ENCODE results near the gene MEGF6. TPM values are rescaled to one million over a fixed set of nuclear protein-coding genes. Genes with fewer than 3 reads are reported as not detected.

The MEGF6 gene
- total RNA-seq, 2 donors from 2014 or later, result 67.3 to 82.5 TPM

DNA sequence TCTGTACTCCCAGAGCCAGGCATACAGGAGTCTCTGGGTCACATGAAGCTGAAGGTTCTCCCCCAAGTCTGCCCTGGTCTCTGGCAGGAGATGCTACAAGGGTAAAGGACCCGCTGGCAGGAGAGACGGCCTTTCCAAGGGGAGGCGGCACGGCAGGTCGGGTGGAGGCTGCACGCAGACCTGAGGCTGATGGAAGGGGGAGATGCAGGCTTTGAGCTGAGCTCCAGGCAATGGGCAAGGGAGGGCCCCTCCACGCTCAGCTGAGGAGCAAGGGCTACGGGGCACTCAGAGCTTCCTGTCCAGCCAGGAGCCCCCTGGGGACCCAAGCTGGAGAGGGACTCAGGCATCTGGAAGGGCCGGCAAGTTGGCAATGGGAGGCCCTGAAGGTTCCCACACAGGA is 50.3 kb downstream of the MEGF6 start:
- no peak overlapping the region for H3K27ac ChIP-seq
- intact Hi-C loops (cut with DNase I), result no loop called here
- no peak overlapping the region for H3K4me3 ChIP-seq
- H3K36me3 ChIP-seq, result no peaks in the 10 kb centered on the region
- H3K9me3 ChIP-seq, result no peaks in the 10 kb centered on the region
- DNase-seq (ENCODE audit: low spot score), result no peak
- H3K4me1 ChIP-seq (replicated peaks), result no peaks in the 10 kb centered on the region
- TF ChIP-seq POLR2AphosphoS5 (IDR thresholded peaks at IDR 0.05), result no peak
- TF ChIP-seq, protein P1, sequence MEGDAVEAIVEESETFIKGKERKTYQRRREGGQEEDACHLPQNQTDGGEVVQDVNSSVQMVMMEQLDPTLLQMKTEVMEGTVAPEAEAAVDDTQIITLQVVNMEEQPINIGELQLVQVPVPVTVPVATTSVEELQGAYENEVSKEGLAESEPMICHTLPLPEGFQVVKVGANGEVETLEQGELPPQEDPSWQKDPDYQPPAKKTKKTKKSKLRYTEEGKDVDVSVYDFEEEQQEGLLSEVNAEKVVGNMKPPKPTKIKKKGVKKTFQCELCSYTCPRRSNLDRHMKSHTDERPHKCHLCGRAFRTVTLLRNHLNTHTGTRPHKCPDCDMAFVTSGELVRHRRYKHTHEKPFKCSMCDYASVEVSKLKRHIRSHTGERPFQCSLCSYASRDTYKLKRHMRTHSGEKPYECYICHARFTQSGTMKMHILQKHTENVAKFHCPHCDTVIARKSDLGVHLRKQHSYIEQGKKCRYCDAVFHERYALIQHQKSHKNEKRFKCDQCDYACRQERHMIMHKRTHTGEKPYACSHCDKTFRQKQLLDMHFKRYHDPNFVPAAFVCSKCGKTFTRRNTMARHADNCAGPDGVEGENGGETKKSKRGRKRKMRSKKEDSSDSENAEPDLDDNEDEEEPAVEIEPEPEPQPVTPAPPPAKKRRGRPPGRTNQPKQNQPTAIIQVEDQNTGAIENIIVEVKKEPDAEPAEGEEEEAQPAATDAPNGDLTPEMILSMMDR (IDR thresholded peaks at IDR 0.05), result no peak
- no peak for TF ChIP-seq POLR2A (IDR thresholded peaks at IDR 0.05)
- 84% methylated on average over 9 of the region's 9 CpGs for WGBS
- no peaks in the 10 kb centered on the region for H3K27me3 ChIP-seq (replicated peaks; ENCODE audit: insufficient read depth)

- no peaks in the 10 kb centered on the region for H3K9me3 ChIP-seq
- no peaks in the 10 kb centered on the region for H3K4me1 ChIP-seq (replicated peaks)
- no peaks in the 10 kb centered on the region for H3K27me3 ChIP-seq (replicated peaks; ENCODE audit: insufficient read depth)
- no peak overlapping the region for H3K4me3 ChIP-seq
- no peak for DNase-seq (ENCODE audit: low spot score)
- no peak overlapping the region for H3K27ac ChIP-seq
- WGBS, result 69% methylated on average over 13 of the region's 17 CpGs
- H3K36me3 ChIP-seq, result no peaks in the 10 kb centered on the region
- TF ChIP-seq POLR2AphosphoS5 (IDR thresholded peaks at IDR 0.05) (no peak), POLR2A (IDR thresholded peaks at IDR 0.05) (no peak)
- TF ChIP-seq, protein P1 (IDR thresholded peaks at IDR 0.05), result no peak
- intact Hi-C loops (cut with DNase I), result no loop called here
Measured at GRCh38 chr1:3560251-3560871, 50.9 kb downstream of the MEGF6 start.

DNA sequence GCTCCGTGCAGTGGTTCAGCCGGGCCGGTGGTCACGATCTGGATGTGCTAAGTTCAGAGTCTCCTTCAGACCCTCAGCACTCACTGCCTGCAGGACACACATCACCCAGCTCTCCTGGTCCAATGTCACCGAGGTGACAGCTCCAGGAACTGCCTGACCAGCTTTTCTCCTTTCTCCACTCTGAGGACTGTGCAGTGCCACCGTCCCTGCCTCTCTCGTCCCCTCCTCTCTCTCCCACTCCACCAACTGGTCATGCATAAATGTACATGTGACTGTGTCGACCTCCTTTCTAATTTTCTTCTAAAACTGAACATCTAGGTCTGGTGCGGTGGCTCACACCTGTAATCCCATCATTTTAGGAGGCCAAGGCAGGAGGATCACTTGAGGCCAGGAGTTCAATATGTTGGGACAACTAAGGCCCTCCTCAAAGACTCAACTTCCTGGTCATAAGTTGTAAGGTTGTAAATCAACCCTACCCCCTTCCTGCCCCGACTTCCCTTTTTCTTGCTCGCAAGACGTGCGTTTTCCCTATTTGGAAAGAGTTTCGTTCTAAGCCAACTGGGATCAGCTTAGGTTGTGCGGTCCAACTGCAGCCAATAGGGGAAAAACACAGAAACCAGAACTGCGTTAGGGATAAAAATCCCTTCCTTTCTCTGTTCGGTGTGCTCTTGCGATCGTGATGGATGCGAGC is 53.1 kb downstream of the MEGF6 start:
- no peak for DNase-seq (ENCODE audit: low spot score)
- TF ChIP-seq, protein P1 (IDR thresholded peaks at IDR 0.05), result no peak
- no peak for TF ChIP-seq POLR2AphosphoS5 (IDR thresholded peaks at IDR 0.05)
- no peak for TF ChIP-seq POLR2A (IDR thresholded peaks at IDR 0.05)
- no peak overlapping the region for H3K27ac ChIP-seq
- H3K4me1 ChIP-seq (replicated peaks), result peaks cover 1% of the 10 kb centered on the region
- no peaks in the 10 kb centered on the region for H3K36me3 ChIP-seq
- intact Hi-C loops (cut with DNase I), result no loop called here
- no peaks in the 10 kb centered on the region for H3K27me3 ChIP-seq (replicated peaks; ENCODE audit: insufficient read depth)
- H3K9me3 ChIP-seq, result no peaks in the 10 kb centered on the region
- no peak overlapping the region for H3K4me3 ChIP-seq
- 90% methylated on average over 20 of the region's 20 CpGs for WGBS

DNA sequence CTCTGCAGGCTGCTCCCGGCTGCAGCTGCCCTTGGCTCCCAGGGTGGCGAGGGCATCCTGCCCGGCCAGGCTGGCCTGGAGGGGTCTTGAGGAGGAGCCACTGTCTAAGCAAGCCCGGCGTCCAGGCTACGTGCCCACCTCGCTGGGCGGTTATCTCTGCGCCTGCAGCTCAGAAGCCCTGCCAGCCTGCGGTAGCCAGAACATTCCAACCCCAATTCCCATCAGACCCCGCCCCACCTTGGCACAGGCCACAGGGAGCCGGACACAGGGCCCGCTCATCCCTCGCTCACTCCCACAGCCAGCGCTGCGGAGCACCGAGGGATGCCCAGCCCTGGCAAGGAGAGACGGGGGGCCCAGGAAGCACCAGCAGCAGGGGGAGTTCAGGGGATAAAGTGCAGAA is 53.9 kb downstream of the MEGF6 start:
- Histone ChIP-seq H3K36me3 (no peaks in the 10 kb centered on the region), H3K27ac (no peak overlapping the region), H3K9me3 (no peaks in the 10 kb centered on the region), H3K27me3 (replicated peaks; ENCODE audit: insufficient read depth) (no peaks in the 10 kb centered on the region), H3K4me3 (no peak overlapping the region), H3K4me1 (replicated peaks) (peaks cover 8% of the 10 kb centered on the region)
- intact Hi-C loops (cut with DNase I), result no loop called here
- 64% methylated on average over 11 of the region's 18 CpGs for WGBS
- TF ChIP-seq, protein P1 (IDR thresholded peaks at IDR 0.05), result no peak
- no peak for TF ChIP-seq POLR2A (IDR thresholded peaks at IDR 0.05)
- no peak for TF ChIP-seq POLR2AphosphoS5 (IDR thresholded peaks at IDR 0.05)
- no peak for DNase-seq (ENCODE audit: low spot score)

GRCh38 chr1:3556336-3556735 is 55.0 kb downstream of the MEGF6 start:
- Histone ChIP-seq H3K27ac (no peak overlapping the region), H3K9me3 (no peaks in the 10 kb centered on the region), H3K36me3 (no peaks in the 10 kb centered on the region), H3K4me3 (no peak overlapping the region), H3K27me3 (replicated peaks; ENCODE audit: insufficient read depth) (no peaks in the 10 kb centered on the region), H3K4me1 (replicated peaks) (peaks cover 8% of the 10 kb centered on the region)
- TF ChIP-seq POLR2A (IDR thresholded peaks at IDR 0.05), result no peak
- TF ChIP-seq POLR2AphosphoS5 (IDR thresholded peaks at IDR 0.05), result no peak
- TF ChIP-seq, protein P1 (IDR thresholded peaks at IDR 0.05), result no peak
- WGBS, result 90% methylated on average over 15 of the region's 17 CpGs
- intact Hi-C loops (cut with DNase I), result no loop called here
- DNase-seq (ENCODE audit: low spot score), result no peak
